WI38 (cell line): ENCODE data around the gene LY6G6D.

Source experiments
- H3K4me3 ChIP-seq: 2 replicates; pipeline ENCODE4 v1.5.1; 2011; ENCODE audit warnings: low read depth, mild to moderate bottlenecking, control low read depth, low read length
- CTCF ChIP-seq: IDR thresholded peaks from 2 replicates; pipeline ENCODE4 v1.5.1; 2012; ENCODE audit warnings: low read depth, mild to moderate bottlenecking, control low read depth, low read length

The LY6G6D gene

GRCh38 chr6:31762878-31763618, 47.9 kb downstream of the LY6G6D start:
- no peak for TF ChIP-seq CTCF
- H3K4me3 ChIP-seq: no peak overlapping the region

GRCh38 chr6:31763619-31763940, 48.4 kb downstream of the LY6G6D start:
- no peak for TF ChIP-seq CTCF
- no peak overlapping the region for H3K4me3 ChIP-seq

- no peak for TF ChIP-seq CTCF
- no peak overlapping the region for H3K4me3 ChIP-seq
These were observed 49.0 kb downstream of the LY6G6D start for GRCh38 chr6:31764198-31764597.

- no peak overlapping the region for H3K4me3 ChIP-seq
- no peak for TF ChIP-seq CTCF
These were observed 50.4 kb downstream of the LY6G6D start for GRCh38 chr6:31765559-31765909.

- H3K4me3 ChIP-seq: no peak overlapping the region
These were observed 51.0 kb downstream of the LY6G6D start for GRCh38 chr6:31765910-31766794.

GRCh38 chr6:31767096-31767645, 52.0 kb downstream of the LY6G6D start:
- H3K4me3 ChIP-seq: no peak overlapping the region
- no peak for TF ChIP-seq CTCF

More at GRCh38 chr6:31765910-31766794, 51.0 kb downstream of the LY6G6D start:
- no peak for TF ChIP-seq CTCF
